OCI-M1 (cell line): ENCODE data around the gene TIAM1.

Source experiments
- DNase-seq: peaks from one replicate; lab custom pipeline; 2025; lab: John Stamatoyannopoulos, UW

The TIAM1 gene

DNA sequence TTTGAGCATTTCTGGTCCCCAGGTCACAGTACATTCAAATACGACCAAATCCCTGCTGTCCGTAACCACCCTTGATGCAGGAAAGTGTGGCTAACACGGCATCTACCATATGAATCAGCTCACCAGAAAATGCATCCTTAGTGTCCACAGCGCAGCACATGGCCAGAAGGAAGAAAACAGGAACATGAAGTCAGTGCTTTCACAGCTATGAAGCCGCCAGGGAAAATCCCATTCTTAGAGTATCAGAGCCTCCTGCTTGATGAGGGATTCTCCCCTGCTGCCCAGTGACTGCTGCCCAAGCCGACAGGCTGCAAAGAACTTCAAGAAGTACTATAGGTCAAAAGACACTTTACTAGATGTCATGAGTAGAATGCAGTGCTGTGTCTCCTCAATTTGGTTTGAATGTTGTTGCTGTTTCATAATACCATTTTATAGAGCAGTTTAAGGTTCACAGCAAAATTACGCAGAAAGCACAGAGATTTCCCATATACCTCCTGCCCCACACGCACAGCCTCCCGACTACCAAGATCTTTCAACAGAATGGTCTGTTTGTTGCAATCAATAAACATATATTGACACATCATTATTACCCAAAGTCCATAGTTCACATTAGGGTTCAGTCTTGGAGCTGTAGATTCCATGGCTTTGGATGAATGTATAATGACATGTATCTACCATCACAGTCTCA lies 14.5 kb downstream of the TIAM1 start:
- DNase-seq: no peak

- peak; percentile 21 for DNase-seq
These were observed 17.4 kb downstream of the TIAM1 start for GRCh38 chr21:31326522-31327242.

DNA sequence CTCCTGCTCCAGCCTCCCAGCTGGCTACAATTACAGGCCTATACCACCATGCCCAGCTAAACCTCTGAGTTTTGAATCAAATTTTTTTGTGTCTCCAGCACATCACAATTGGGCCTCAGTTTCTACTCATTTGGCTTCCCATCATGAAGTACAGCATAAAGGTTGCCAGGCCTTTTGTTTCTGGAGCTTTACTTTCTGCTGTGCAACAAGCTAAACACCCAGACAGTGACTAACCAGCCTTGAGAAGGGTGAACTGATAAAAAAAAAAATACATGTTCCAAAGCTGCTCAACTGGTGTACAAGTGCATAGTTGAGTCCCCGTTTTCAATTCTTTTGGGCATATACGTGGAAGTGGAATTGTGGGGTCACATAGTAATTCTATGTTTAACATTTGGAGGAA lies 25.1 kb downstream of the TIAM1 start:
- no peak for DNase-seq

DNA sequence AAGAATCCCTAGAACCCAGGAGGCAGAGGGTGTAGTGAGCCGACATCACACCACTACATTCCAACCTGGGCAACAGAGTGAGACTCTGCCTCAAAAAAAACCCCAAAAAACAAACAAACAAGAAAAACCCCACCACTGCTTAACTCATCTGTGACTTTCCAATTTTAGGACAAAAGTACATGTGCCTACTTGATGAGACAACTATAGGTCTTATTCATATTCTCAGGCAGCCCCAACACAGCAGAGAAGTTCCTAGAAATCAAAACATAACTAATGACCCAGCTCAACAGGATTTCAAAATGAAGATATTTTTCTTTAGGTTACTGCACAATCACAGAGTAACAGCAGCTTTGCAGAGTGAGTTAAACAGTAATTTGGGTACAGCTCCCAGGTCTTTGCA lies 26.4 kb downstream of the TIAM1 start:
- DNase-seq: no peak

GRCh38 chr21:31316488-31317169 lies 27.4 kb downstream of the TIAM1 start:
- no peak for DNase-seq

GRCh38 chr21:31316072-31316471 lies 28.0 kb downstream of the TIAM1 start:
- no peak for DNase-seq

GRCh38 chr21:31310750-31311149 lies 33.3 kb downstream of the TIAM1 start:
- DNase-seq: no peak

DNA sequence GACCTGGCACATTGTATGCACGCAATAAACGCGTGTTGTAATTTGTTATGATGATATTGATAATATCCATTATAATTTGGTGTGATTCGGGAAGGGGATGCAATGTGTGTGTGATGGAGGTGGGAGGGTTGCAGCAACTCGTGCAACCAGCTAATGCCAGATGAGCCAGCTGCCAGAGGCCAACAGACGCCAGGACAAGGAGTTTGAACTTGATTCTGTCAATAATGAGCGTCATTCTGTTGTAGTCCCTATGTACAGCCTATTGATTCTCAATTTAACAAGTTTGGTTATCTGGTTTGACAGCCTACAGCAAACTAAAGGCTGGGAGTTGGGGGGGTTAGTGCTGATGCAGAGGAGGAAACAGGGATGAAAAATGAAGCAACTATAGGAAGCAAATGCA lies 35.5 kb downstream of the TIAM1 start:
- no peak for DNase-seq

- DNase-seq: no peak
These were observed 38.2 kb downstream of the TIAM1 start for GRCh38 chr21:31305888-31306287.

GRCh38 chr21:31299291-31300147 lies 44.5 kb downstream of the TIAM1 start:
- DNase-seq: no peak

DNA sequence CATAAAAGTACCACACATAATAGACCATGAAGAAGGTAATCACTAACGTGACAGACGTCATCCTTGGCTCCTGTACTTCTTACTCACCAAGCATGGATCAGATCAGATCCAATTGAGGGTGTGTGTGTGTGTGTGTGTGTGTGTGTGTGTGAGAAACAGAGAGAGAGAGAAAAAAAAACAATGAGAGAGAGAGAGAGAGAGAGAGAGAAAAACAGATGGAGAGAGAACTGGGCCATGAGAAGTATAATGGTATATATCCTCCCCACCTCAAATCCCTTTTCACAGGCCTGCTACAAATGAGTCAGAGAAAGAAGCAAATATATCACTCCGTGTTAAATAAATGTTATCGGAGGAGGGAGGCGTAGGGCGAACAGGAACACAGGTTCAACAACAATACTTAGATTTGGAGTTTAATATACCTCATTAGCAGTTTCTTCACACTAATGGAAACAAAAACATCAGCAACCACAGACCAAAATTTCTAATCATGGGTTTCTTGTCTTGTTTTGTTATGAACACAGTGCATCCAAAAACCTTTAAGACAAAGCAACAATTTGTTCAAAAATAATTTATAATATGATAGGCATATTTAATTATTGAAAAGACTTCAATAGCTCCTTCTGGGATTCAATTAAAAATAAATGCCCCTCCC lies 45.3 kb downstream of the TIAM1 start:
- no peak for DNase-seq

DNA sequence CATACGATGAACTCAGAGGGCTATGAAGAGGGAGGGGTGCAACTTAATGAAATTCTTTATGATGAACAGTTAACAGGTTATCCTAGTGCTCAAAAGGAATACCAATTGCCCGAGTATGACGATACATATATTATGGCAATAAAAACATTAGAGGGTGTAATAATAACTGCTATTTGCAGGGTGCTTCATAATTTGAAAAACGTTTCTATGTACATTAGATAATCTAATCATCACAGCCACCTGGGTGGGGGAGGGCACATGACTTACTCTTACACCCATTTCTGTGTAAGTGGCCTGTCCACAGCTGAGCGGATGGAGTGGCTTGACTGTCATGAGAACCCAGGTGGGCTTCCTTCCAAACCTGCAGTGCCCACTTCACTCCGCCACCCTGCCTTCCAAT lies 46.3 kb downstream of the TIAM1 start:
- DNase-seq: no peak

DNA sequence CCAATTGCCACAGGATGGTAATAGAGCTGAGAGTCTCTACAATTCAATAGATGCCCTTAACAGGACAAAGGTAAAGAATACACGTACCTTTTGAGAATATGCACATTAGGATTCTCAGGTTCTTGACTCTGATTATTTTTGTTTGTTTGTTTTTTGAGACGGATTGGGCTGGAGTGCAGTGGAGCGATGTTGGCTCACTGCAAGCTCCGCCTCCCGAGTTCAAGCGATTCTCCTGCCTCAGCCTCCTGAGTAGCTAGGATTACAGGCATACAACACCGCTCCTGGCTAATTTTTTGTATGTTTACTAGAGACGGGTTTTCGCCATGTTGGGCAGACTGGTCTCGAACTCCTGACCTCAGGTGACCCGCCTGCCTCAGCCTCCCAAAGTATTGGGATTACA lies 48.4 kb downstream of the TIAM1 start:
- DNase-seq: no peak

- no peak for DNase-seq
These were observed 49.4 kb downstream of the TIAM1 start for GRCh38 chr21:31294691-31295090.

- no peak for DNase-seq
These were observed 50.1 kb downstream of the TIAM1 start for GRCh38 chr21:31293986-31294385.

- no peak for DNase-seq
These were observed 53.3 kb downstream of the TIAM1 start for GRCh38 chr21:31290765-31291164.

- no peak for DNase-seq
These were observed 54.4 kb downstream of the TIAM1 start for GRCh38 chr21:31289702-31290101.

- DNase-seq: no peak
These were observed 55.9 kb downstream of the TIAM1 start for GRCh38 chr21:31288191-31288590.

GRCh38 chr21:31287201-31287600 lies 56.9 kb downstream of the TIAM1 start:
- no peak for DNase-seq

DNA sequence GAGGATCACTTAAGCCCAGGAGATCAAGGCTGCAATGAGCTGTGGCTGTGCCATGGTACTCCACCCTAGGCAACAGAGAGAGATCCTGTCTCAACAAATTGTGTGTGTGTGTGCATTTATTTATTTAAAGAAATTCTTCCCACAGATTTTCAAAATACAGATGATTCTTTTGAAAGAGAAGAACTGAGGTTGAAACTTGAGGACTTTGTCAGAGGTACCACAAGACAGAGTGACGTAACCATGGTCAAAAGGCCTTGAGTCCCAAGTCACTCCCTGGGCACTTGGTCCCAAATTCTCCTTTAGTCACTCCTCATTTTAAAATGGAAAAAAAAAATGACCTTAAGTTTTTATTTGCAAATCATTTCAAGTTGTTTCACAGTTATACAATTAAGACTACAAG lies 57.4 kb downstream of the TIAM1 start:
- DNase-seq: no peak

DNA sequence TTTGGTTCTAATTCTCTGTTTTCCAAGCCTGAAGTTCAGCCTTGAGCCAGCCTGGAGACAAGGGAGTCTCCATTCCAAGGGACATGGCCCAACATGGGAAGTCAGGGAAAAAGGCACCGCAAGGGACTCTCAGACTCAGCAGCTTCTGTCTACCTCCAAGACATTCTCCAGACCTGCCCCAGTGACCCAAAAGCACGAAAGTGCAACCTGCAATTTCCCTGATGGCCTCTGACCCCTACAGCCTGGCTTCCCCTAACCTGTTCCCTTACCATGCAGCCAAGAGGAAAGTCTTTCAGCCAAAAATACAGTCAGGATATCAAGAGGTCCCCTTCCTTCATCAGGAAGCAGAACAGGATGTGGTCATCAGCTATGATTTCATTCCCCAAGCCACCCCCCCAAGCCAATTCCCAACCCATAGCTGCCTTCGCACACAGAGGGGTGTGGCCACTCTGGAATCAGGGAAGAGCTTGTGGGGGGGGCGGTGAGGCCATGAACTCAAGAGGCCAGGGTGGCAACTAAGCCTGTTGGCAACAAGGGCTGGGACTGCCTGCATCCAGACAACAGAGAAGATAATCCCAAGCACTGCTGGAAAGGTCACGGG lies 59.2 kb downstream of the TIAM1 start:
- DNase-seq: no peak
